GM18870 (cell line): Measurements from ENCODE around the gene IFT57.
"Not testable (repeated sequence)": the region's sequence is repeated elsewhere in the genome, so short reads cannot be mapped to it uniquely, and the experiment has no call there.

ENCODE experiments used
- ATAC-seq: cut with Tn5 transposase; IDR thresholded peaks from one replicate; pipeline ENCODE4 v1.9.1; 2021; ENCODE audit warnings: moderate library complexity; ENCODE audit not compliant: unreplicated experiment

Gene IFT57

GRCh38 chr3:108221911-108222852, at the start of gene IFT57:
TSS of gene IFT57 (minus strand) at chr3:108222424. CDS start at chr3:108222322, 102 bp downstream.
- ATAC-seq: peak; percentile 90

- no peak for ATAC-seq
These were observed 49.4 kb upstream of the IFT57 start for GRCh38 chr3:108271626-108272025.

GRCh38 chr3:108268235-108268634, 46.0 kb upstream of the IFT57 start:
- not testable (repeated sequence) for ATAC-seq

- ATAC-seq: not testable (repeated sequence)
These were observed 42.5 kb upstream of the IFT57 start for GRCh38 chr3:108264534-108265298.

GRCh38 chr3:108255131-108255530, 32.9 kb upstream of the IFT57 start:
- ATAC-seq: no peak

GRCh38 chr3:108251844-108252243, 29.6 kb upstream of the IFT57 start:
- no peak for ATAC-seq

GRCh38 chr3:108251265-108251664, 29.0 kb upstream of the IFT57 start:
- ATAC-seq: no peak

- no peak for ATAC-seq
These were observed 28.4 kb upstream of the IFT57 start for GRCh38 chr3:108250626-108251025.

- ATAC-seq: no peak
These were observed 21.0 kb upstream of the IFT57 start for GRCh38 chr3:108243243-108243642.

- ATAC-seq: no peak
These were observed 20.6 kb upstream of the IFT57 start for GRCh38 chr3:108242776-108243175.

- no peak for ATAC-seq
These were observed 19.5 kb upstream of the IFT57 start for GRCh38 chr3:108241721-108242120.

GRCh38 chr3:108241146-108241545, 18.9 kb upstream of the IFT57 start:
- ATAC-seq: no peak

- ATAC-seq: no peak
These were observed 16.9 kb upstream of the IFT57 start for GRCh38 chr3:108239082-108239481.

GRCh38 chr3:108235290-108235689, 13.1 kb upstream of the IFT57 start:
- ATAC-seq: no peak

- no peak for ATAC-seq
These were observed 12.2 kb upstream of the IFT57 start for GRCh38 chr3:108234387-108234957.

- no peak for ATAC-seq
These were observed 6.1 kb upstream of the IFT57 start for GRCh38 chr3:108228286-108228685.

GRCh38 chr3:108227131-108227530, 4.9 kb upstream of the IFT57 start:
- ATAC-seq: no peak

GRCh38 chr3:108225221-108225620, 3.0 kb upstream of the IFT57 start:
- no peak for ATAC-seq

GRCh38 chr3:108223928-108224327, 1.7 kb upstream of the IFT57 start:
- no peak for ATAC-seq

- no peak for ATAC-seq
These were observed 785 bp upstream of the IFT57 start for GRCh38 chr3:108222853-108223565.

- ATAC-seq: no peak
These were observed 831 bp downstream of the IFT57 start for GRCh38 chr3:108221393-108221792.
